EL (cell line): ENCODE data around the gene PLD1.
A peak's percentile ranks its signal among the peaks of the same experiment; 100 is the strongest.
"Not testable (repeated sequence)": the region's sequence is repeated elsewhere in the genome, so short reads cannot be mapped to it uniquely, and the experiment has no call there.

ENCODE experiments used
- DNase-seq: peaks from one replicate; pipeline ENCODE4 v3.0.0-alpha.2; 2016

PLD1 gene

DNA sequence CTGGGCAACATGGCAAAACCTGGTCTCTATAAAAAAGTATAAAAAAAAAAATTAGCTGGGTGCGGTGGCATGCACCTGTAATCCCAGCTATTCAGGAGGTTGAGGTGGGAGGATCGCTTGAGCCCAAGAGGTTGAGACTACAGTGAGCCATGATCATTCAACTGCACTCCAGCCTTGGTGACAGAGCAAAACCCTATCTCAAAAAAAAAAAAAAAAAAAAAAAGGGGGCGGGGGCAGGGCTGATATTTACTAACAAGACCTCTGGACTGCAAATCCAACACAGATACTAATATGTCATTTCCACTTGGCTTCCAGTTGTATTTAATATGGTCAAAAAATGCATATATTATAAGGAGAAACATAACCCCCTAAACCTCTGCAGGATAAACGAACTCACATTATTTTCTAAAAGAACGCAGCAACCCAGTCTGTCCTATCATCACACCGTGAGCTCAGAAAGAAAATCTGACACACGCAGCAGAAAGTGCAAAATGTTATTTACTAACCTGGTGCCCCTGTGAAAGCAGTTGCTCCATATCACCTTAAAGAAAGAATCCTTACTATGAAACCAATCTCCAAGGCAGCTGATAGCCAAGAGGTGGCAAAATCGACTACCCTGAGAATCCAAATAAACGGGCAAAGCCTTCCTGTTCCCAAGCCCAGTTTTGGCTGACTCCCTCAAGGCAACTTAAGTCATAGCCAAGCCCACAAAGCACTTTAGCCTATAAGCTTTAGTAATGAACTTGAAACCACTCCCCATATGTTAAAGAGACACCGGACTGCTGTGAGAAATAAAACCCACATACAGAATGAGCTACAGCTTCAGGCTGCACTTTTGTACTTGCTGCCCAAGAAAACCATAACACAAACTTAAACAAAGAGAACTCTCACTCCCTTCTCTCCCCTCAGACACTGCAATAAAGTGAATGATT, 39.3 kb downstream of the PLD1 start:
- peak; percentile 53 for DNase-seq

DNA sequence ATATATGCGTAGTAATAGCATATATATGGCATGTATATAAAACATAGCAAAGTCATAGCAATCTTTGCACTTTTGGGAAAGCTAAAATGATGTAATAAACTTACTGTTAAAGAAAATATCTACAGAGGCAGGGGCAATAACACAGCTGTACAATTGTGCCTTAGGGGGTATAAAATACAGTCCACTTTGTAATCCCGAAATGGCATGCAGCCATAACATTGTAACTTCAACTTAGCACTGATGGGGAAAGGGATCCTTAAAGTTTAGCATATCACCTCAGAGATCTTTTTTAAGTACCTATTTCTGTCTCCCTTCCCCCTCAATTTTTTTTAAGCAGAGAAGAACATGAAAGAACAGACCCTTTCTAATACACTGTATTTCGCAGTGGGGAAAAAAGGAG, 40.8 kb downstream of the PLD1 start:
- no peak for DNase-seq

DNA sequence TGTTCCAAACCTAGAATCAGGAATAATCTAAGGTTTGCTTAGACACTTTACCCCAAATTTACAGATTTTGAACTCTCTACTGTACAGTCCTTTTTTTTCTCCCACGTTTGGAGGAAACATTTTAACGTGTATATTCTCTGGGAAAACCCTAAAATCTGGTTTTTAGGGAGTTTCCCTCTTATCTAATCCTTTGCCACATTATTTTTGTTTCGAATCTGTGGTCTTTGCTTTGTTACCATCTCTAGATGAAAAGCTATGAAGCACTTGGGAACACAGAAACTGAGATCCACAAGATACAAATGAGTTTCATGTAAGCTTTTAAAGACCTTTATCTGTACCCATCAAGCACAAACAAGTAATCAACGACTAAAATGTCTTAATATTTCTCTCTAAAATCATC, 41.3 kb downstream of the PLD1 start:
- DNase-seq: no peak

DNA sequence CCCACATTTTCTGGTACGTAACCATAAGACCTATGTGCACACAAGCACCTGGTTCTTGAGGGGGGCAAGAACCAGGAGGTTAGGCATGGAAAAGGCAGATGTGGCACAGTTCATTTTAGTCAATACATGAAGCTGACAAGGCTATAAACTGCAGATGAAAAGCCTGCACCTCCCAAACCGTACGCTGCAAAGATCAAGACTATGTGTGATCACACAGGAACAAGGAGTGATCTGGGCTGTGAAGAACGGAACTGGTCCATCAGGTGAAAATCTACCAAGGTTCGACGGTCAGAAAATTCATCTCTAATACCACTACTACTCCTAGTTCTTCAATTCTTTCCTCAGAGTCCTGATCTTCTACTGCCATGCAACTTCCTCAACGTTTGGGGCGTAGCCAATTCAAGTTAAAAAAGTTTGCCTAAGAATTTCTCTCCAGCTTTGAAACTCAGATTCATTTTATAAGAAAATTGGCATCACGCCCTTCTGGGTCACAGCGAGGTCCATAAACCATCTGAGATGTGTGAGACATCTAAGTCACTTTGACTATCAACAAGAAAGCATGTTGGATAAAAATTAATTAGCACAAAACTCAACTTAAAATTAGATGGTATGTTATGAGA, 41.9 kb downstream of the PLD1 start:
- DNase-seq: no peak

DNA sequence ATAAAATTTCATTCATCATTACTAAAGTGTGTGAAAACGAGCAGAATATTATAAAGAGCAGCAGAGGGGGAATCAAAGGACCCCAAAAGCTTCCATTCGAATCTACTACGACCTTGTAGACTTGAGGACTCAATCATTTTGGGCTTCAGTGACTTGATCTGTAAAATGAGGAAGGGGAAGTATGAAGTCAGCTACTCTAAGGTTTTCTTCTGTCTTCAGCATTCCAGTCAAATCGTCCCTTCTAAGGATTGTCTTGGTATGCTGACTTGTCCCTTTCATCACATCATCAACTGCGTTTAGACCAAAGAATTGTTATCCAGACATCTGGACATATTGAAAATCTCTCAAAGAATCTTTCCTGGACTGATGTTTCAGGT, 44.8 kb downstream of the PLD1 start:
- DNase-seq: no peak

DNA sequence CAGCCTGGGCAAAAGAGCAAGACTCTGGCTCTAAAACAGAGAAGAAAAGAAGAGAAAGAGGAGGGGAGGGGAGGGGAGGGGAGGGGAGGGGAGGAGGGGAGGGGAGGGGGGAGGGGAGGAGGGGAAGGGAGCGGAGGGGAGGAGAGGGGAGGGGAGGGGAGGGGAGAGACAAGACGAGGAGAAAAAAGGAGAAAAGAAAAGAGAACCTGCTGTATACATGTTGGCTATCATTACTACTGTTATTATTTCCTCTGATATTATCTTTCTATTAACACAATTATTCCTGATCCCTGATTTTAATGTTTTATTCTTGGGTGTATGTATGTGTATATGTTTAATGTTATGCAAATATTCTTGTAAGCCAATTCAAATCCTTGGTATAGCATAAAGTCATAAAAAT, 46.9 kb downstream of the PLD1 start:
- DNase-seq: no peak

DNA sequence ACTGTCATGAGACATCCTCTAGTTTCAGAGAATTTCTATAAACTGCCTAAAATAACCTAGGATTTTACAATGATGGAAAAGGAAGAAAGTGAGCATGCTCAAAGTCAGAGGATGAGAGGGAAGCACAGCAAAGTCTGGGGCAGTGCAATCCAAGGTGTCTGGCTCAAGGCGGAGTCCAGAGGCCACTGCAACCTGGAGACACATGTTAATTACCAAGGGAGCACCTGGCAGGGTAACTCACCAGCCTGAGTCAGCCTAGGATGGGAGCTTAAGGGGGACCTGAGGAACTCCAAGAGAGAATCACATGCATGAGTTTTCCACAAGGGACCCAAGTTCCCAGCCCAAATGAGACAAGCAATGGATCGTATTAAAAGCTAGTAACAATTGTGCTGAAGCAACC, 49.8 kb downstream of the PLD1 start:
- no peak for DNase-seq

DNA sequence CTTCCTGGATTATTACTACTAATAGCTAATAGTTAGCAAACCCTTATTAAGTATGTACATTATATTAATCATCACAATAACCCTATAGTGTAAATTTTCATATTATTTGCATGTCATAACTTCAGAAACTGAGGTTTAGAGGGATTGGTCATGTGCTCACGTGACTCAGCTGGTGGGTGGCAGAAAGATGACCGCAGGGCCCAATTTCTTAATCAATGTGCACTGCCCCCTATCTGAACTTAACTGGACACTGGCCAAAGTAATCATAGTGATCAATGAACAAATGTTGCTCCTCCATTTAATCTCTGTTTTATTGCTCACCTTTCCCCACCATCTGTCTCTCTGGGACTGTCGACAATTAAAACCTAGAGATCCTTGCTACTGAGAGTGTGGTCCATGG, 52.2 kb downstream of the PLD1 start:
- DNase-seq: no peak

DNA sequence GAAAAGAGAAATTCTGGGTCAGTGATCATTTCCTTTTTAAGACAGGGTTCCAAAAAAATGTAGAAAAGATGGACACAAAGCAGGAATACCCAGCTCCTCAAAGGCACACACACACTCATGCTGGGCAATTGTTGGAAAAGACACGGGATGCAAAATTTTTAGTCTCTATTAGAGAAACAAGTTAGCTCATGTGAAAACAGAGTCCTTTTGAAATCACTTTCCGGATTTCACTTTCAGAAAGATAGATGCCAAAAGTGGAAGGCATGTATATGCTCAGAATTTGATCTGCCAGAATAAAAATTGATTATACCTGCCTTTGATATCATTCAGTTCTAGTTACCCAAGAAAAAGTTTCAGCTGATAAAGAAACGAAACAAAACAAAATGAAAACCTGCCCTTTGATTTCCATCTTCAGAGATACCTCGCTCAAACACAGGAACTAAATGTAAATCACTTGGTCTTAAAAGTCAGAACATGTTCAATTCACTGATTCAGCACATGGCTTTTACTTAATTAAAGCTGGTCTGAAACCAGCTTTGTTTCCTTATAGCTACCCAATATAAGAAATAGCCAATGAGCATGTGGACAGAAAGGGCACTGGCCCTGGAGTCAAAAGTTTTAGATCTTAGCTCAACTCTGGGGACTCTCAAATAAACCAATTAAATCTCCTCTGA, 52.8 kb downstream of the PLD1 start:
- DNase-seq: no peak

DNA sequence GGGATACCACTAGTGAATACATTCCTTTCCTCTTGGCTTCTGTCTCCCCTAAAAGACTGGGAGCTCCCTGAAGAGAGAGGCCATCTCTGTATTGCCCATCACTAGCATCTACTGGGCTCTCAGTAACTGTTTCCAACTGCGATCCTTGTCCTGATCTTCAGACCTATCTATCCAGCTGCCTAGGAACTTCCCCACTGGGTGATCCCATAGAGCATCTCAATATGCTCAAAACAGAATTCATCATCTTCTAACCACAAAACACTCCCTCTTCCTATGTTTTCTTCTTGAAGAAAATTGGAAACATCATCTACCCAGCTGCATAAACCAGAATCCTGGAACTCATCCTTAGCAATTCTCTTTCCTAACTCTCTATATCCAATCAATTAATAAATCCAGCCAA, 54.6 kb downstream of the PLD1 start:
- DNase-seq: no peak

DNA sequence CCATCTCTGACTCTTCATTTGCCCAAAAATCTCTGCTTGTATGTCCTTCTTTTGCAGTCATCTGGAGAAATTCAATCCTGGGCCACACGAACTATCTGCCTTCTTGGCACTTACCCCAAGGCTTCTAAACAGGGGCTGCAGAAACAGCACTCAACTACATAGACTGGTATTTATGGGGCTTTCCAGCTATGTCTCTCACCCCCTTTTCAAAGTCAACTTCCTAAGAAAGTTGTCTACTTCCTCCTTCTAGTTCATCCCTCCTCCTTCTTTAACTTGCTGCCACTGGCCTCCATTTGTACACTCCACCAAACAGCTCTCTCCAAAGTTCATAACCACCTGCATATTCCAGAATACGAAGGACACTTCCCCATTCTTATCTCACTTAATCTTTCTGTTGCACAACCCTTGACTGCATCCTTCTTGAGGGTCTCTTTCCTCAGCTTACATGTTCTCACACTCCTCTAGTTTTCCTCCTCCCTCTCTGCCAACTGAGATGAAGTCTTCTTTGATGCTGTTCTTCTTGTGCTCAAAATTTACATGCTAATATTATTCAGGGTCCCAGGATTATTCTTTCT, 55.2 kb downstream of the PLD1 start:
- no peak for DNase-seq

DNA sequence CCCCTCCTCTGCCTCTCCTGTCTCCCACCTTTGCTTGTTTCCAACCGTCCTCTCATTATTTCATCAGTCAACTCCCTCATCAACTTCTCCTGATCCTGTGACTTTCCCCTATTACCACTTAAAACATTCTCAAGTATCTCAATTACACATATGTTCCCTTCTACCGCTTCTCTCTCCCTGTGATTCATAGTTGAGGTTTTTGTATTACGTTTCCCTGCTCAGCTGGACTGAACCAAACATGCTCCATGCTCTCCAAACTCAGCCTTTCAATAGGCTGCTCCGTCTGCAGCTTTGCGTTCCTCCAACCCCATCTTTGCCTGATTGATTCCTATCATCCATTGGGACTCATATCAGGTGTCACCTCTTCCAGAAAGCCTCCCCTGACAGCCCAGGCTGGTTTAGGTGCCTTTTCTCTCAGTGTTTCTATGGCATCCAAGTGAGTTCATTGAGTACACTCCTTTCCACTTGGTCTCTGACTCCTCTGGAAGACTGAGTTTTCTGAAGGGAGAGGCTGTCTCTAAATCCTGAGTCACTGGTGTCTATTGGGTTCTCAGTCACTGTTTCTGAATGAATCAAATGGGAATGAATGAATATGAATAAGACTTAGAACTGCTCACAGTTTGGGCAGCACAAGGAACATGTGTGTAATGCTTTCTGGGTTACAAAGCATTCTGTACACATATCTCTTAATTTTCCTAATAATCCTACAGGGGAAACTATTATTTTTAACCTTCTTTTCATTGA, 56.4 kb downstream of the PLD1 start:
- DNase-seq: peak; percentile 26

DNA sequence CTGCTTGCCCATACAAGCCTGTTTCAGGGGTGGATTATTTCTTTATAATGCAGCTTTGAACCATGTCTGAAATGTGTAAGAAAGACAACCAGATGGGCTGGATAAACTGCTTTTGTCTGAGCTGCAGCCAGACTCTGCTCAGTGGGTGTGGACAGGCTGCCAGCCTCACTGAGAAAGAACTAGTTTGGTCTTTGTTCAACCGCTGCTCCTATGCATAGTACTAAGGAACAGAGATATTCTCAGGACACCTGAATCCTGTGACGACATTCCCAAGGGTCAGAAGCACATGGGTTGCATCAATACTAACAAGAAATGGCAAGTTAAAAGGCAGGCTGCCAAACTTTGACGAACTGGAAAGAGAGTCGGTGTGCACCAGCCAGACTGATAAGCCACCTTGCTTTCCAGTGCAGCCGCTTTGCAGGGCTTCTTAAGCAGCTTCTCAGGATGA, 57.2 kb downstream of the PLD1 start:
- DNase-seq: no peak

DNA sequence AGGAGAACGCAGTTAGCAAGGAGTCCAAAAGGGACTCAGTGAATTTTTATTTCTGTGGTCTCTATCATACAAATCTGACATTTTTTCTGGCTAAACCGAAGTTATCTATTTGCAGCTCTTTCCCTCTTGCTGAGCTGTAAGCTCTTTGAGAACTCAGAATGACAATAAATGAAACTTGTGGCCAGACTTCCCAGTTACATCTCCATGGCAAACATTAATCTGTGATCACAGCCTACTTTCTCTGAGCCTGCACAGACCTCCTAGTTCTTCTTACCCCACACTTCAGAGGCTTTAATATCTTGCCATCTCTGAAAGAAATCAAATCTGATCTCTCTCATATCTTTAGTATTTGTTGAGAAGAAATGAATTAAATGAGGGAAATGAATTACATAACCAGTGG, 58.0 kb downstream of the PLD1 start:
- DNase-seq: no peak

DNA sequence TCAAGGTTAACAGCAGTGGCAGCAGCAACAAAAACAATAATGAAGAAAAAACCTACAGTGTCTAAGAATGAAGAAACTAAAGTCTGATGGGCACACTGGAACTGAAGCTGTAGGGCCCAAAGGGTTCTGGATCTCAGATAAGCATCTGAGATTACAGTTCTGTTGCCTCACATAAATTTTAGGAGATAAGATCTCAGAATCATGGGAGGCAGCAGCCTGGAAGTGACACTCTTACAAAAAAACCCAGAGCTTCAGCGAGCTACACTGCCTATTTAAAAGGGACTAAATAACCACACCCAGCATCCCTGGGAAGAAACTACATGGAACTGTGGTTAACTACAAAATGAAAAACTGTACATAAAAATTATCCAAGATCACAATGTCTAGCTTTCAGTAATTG, 61.2 kb downstream of the PLD1 start:
- DNase-seq: no peak

DNA sequence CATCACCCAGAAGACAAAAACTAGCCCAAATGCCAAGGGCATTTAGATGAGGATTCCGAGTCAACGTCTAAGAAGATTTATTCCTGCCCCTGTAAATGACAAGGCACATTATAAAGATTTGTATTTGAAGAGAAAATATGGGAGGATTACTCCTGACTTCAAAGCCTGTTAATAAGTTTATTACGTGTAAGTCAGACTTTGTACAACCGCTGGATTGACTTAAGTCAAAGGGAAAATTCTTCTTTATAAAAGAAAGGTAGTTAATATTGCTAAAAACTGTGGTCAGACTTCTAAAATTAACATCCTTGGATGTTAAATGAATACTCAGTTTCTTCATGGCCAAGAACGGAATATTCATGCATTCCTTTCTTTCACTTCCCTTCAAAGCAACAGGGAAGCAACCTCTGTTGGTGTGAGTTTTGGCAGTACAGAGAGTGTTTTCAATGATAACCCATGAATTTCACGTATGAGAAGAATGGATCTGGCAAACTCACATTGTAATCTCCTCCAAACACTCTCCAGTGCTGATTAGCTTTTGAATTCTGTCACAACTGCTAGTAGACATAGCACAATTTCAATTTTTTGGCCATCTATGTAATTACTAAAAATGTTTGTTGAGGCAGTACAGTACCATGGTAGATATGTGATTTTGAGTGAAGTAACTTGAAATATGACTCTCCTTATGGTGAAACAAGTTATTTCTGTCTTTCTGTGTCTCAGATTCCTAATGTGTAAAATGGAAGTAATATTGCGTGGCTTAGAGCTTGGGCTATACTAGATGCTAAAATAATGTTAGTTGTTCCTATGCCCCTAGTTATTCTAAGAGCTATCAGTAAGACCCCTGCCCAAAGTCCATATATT, 62.0 kb downstream of the PLD1 start:
- no peak for DNase-seq

DNA sequence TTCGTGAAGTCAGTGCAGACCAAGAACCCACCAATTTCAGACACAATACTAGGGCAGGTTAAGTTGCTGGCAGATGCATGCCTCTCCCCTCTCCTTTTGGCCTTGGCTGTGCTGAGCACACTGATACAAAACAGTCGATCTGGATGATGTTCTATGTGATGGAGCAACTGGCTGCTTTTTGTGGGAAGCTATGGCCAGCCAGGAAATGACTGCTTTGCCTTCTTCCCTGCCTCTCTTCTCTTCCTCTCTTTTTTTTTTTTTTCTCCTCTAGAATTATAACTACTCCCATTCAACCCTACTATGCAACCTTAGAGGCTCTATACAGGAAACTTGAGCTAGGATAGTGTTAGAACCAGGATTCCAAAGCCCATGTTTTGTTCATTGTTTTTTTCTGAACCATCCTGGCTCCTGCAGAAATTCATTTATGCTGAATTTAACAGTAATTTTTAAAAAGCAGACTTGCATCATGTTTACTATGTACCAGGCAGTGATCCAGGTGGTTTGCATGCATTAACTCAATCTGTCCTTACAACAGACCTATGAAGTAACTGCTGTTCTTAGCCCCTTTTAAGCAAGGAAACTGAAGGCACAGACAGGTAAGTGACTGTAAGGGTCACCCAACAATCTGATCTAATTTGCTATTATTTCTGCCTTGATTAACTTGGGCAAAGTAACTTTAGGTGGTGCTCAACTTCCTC, 62.9 kb downstream of the PLD1 start:
- no peak for DNase-seq

DNA sequence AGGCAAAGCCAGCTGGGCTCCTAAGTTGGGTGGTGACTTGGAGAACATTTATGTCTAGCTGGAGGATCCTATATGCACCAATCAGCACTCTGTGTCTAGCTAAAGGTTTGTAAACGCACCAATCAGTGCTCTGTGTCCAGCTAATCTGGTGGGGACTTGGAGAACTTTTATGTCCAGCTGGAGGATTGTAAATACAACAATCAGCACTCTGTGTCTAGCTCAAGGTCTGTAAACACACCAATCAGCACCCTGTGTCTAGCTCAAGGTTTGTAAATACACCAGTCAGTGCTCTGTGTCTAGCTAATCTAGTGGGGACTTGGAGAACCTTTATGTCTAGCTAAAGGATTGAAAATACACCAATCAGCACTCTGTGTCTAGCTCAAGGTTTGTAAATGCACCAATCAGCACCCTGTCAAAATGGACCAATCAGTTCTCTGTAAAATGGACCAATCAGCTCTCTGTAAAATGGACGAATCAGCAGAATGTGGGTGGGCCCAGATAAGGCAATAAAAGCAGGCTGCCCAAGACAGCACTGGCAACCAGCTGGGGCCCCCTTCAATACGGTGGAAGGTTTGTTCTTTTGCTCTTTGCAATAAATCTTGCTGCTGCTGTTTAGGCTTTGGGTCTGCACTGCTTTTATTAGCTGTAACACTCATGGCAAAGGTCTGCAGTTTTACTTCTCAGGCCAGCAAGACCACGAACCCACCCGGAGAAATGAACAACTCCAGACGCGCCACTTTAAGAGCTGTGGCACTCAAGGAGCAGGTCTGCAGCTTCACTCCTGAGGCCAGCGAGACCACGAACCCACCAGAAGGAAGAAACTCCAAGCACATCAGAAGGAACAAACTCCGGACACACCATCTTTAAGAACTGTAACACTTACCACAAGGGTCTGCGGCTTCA, 63.7 kb downstream of the PLD1 start:
- DNase-seq: not testable (repeated sequence)

DNA sequence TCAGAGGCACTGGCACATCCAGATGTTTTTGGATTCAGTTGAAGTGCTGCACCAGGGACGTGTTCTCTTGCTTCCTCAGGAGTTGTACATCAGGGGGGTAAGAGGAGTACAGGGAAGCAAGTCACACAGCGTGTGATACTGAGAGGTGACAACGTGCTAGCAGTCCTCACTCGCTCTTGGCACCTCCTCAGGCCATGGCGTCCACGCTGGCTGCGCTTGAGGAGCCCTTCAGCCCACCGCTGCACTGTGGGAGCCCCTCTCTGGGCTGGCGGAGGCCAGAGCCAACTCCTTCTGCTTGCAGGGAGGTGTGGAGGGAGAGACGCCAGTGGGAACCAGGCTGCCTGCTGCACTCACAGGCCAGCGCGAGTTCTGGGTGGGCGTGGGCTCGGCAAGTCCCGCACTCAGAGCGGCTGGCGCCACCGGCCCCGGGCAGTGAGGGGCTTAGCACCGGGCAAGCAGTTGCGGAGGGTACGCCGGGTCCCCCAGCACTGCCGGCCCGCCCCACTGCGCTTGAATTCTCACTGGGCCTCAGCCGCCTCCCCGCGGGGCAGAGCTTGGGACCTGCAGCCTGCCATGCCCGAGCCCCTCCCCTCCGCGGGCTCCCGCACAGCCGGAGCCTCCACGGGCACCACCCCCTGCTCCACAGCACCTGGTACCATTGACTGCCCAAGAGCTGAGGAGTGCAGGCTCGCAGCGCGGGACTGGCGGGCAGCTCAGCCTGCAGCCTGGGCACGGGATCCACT, 64.5 kb downstream of the PLD1 start:
- no peak for DNase-seq
